NCI-H82 treated with DMSO at 0.1 percent for 48 hours (cell line): Measurements from ENCODE around the gene MYH11.

ENCODE experiments used
- DNase-seq: peaks from one replicate; lab custom pipeline; 2025; ENCODE audit not compliant: unreplicated experiment; lab: John Stamatoyannopoulos, UW

The MYH11 gene

GRCh38 chr16:15779664-15780351 lies 77.0 kb downstream of the MYH11 start:
- no peak for DNase-seq

- DNase-seq, result no peak
Measured at GRCh38 chr16:15778999-15779614, 77.7 kb downstream of the MYH11 start.

GRCh38 chr16:15778204-15778743 lies 78.6 kb downstream of the MYH11 start:
- no peak for DNase-seq

- DNase-seq, result peak; percentile 41
Measured at GRCh38 chr16:15777533-15778203, 79.2 kb downstream of the MYH11 start.

GRCh38 chr16:15776572-15776971 lies 80.3 kb downstream of the MYH11 start:
- no peak for DNase-seq

- DNase-seq, result no peak
Measured at GRCh38 chr16:15775663-15776304, 81.0 kb downstream of the MYH11 start.

- DNase-seq, result peak; percentile 56
Measured at GRCh38 chr16:15775209-15775608, 81.6 kb downstream of the MYH11 start.

GRCh38 chr16:15773968-15774367 lies 82.9 kb downstream of the MYH11 start:
- no peak for DNase-seq

GRCh38 chr16:15772579-15773293 lies 84.1 kb downstream of the MYH11 start:
- no peak for DNase-seq

- no peak for DNase-seq
Measured at GRCh38 chr16:15771694-15772093, 85.1 kb downstream of the MYH11 start.

- no peak for DNase-seq
Measured at GRCh38 chr16:15770512-15770911, 86.3 kb downstream of the MYH11 start.

- DNase-seq, result no peak
Measured at GRCh38 chr16:15770107-15770506, 86.7 kb downstream of the MYH11 start.

- no peak for DNase-seq
Measured at GRCh38 chr16:15769239-15769638, 87.6 kb downstream of the MYH11 start.

- DNase-seq, result no peak
Measured at GRCh38 chr16:15768201-15768600, 88.6 kb downstream of the MYH11 start.

GRCh38 chr16:15766918-15767317 lies 89.9 kb downstream of the MYH11 start:
- DNase-seq, result no peak

GRCh38 chr16:15765880-15766279 lies 90.9 kb downstream of the MYH11 start:
- DNase-seq, result peak; percentile 25

GRCh38 chr16:15765116-15765515 lies 91.7 kb downstream of the MYH11 start:
- no peak for DNase-seq

GRCh38 chr16:15764112-15764511 lies 92.7 kb downstream of the MYH11 start:
- DNase-seq, result no peak

- DNase-seq, result no peak
Measured at GRCh38 chr16:15760129-15760528, 96.7 kb downstream of the MYH11 start.

- no peak for DNase-seq
Measured at GRCh38 chr16:15759070-15759469, 97.8 kb downstream of the MYH11 start.
